Body of pancreas (tissue), 4 donors: ENCODE data around the gene KMT2C.
"Not testable (repeated sequence)": the region's sequence is repeated elsewhere in the genome, so short reads cannot be mapped to it uniquely, and the experiment has no call there.

Experiments
- CTCF ChIP-seq, 7 experiments: fragments of 450-650 bp in 4 of 7; fragments of 200-600 bp in 3 of 7; sonication (generic) in 3 of 7; IDR thresholded peaks; one replicate each; pipeline ENCODE4 v1.5.1; 2016 to 2019; ENCODE audit warnings: antibody characterized with exemption in 7 of 7
- POLR2A ChIP-seq, 3 donors: fragments of 450-650 bp; IDR thresholded peaks; one replicate each; pipeline ENCODE4 v1.6.1; 2016; ENCODE audit warnings: antibody characterized with exemption in 3 of 3, mild to moderate bottlenecking in 2 of 3

GRCh38 chr7:152470251-152471022 is 34.6 kb upstream of the KMT2C start:
- TF ChIP-seq CTCF, POLR2A (IDR thresholded peaks at IDR 0.05): not testable (repeated sequence)
